Mesendoderm (in vitro differentiated cells): ENCODE data around the gene SPRYD4.

ENCODE experiments used
- DNase-seq: peaks from one replicate; pipeline ENCODE4 v3.0.0; 2013
- H2AK5ac ChIP-seq: 2 replicates; pipeline ENCODE4 v1.6.1; 2013; ENCODE audit warnings: low read length, inconsistent platforms
- H2BK120ac ChIP-seq: 2 replicates; pipeline ENCODE4 v1.6.1; 2013; ENCODE audit warnings: low read depth, mild to moderate bottlenecking, low read length, moderate library complexity, mixed read lengths
- H2BK15ac ChIP-seq: replicated peaks from 2 replicates; pipeline ENCODE4 v1.6.1; 2013; ENCODE audit warnings: low read depth, mild to moderate bottlenecking, moderate library complexity
- H2BK5ac ChIP-seq: 2 replicates; pipeline ENCODE4 v1.6.1; 2013; ENCODE audit warnings: low read length, inconsistent platforms
- H3K18ac ChIP-seq: 2 replicates; pipeline ENCODE4 v1.6.1; 2013; ENCODE audit warnings: mild to moderate bottlenecking, low read length, mixed read lengths
- H3K23ac ChIP-seq: one replicate; pipeline ENCODE4 v1.6.1; 2013; ENCODE audit warnings: low read length
- H3K27ac ChIP-seq: 2 replicates; pipeline ENCODE4 v1.5.1; 2013; ENCODE audit warnings: low read depth, mild to moderate bottlenecking, inconsistent platforms, low read length, moderate library complexity
- H3K27me3 ChIP-seq: 2 replicates; pipeline ENCODE4 v1.6.1; 2013; ENCODE audit warnings: low read length, control low read depth, mild to moderate bottlenecking, inconsistent platforms; ENCODE audit not compliant: insufficient read depth, poor library complexity
- H3K36me3 ChIP-seq: 2 replicates; pipeline ENCODE4 v1.6.1; 2013; ENCODE audit warnings: low read length, inconsistent platforms; ENCODE audit not compliant: control insufficient read depth, insufficient read depth
- H3K4ac ChIP-seq: one replicate; pipeline ENCODE4 v1.6.1; 2013; ENCODE audit warnings: low read depth, mild to moderate bottlenecking, low read length, moderate library complexity
- H3K4me1 ChIP-seq: 2 replicates; pipeline ENCODE4 v1.6.1; 2013; ENCODE audit warnings: low read depth, low read length, inconsistent platforms; ENCODE audit not compliant: control insufficient read depth
- H3K4me2 ChIP-seq: 2 replicates; pipeline ENCODE4 v1.6.1; 2013; ENCODE audit warnings: low read length
- H3K4me3 ChIP-seq: 2 replicates; pipeline ENCODE4 v1.5.1; 2013; ENCODE audit warnings: mild to moderate bottlenecking, low read length
- H3K56ac ChIP-seq: one replicate; pipeline ENCODE4 v1.6.1; 2013; ENCODE audit warnings: low read length
- H3K79me1 ChIP-seq: 2 replicates; pipeline ENCODE4 v1.6.1; 2013; ENCODE audit warnings: low read length, inconsistent platforms
- H3K79me2 ChIP-seq: 2 replicates; pipeline ENCODE4 v1.6.1; 2013; ENCODE audit warnings: mild to moderate bottlenecking, low read length; ENCODE audit not compliant: control insufficient read depth, insufficient read depth
- H3K9ac ChIP-seq: 2 replicates; pipeline ENCODE4 v1.6.1; 2013; ENCODE audit warnings: low read length, inconsistent platforms
- H4K5ac ChIP-seq: one replicate; pipeline ENCODE4 v1.6.1; 2013; ENCODE audit warnings: low read length
- H4K8ac ChIP-seq: one replicate; pipeline ENCODE4 v1.6.1; 2013; ENCODE audit warnings: low read depth, mild to moderate bottlenecking, control low read depth, low read length, moderate library complexity
- WGBS: extraction: QIAGEN DNeasy Blood & Tissue Kit; methylation state at CpG from one replicate; pipeline ENCODE4 v1.1.7; 2013; ENCODE audit warnings: low lambda C conversion rate, missing lambda C conversion rate; ENCODE audit not compliant: insufficient coverage; ENCODE audit errors: extremely low coverage; 5-methylcytosine and 5-hydroxymethylcytosine counted together

Gene SPRYD4

DNA sequence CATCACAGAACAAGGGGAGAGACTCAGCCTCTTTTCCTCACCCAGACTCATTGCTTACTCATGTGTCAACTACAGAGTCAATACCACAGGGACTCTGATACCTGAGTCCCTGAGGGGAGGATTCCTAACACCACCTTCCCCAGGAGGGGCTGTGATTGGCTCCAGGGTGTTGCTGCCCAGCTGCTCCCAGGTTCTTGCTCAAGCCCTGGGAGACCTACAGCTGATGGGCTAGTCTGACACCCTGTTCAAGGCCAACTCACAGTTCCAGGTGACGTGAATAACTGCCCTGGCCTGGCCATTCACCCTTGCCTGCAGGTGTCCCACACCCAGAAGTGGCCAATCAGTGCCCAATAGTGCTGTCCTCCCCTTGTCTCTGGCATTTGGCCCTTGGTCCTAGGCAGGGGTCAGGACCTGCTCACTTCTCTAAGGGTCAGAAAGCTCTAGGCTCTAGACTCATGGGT, 8.6 kb downstream of the SPRYD4 start:
- no peak overlapping the region for H4K5ac ChIP-seq
- WGBS: no CpG with 5 or more reads among the region's 1 CpG
- DNase-seq: peak; percentile 40

DNA sequence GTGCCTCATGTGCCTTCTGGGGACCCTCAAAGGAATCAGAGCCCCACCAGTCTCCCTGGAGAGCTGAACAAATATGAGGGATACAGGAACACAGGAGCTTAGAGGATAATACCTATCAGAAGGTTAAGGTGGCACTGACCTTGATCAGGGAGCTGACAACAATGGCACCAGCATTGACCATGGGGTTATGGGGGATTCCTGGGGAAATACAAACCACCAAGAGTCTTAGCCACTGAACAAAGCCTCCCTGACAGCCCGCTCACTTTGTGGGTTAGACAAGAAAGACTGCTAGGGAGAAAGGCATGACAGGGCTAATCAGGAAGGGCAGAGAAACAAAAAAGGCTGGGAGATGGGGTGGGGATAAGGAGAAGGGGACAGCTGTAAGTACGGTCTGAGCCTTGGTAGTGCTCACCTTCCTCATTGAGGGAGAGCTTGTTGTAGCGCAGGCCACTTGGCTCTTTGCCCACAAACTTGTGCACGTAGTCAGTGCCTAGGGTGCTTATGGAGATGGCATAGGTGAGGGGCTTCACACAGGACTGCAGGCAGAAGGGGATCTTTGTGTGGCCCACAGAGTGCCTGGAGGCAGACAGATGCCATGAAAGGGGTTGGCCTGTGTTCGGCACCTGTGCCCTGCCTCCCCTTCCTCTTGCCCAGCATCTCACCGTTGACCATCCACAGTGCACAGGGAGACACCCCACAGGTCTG, 9.3 kb downstream of the SPRYD4 start:
- Histone ChIP-seq H3K79me1 (no peaks in the 10 kb centered on the region), H2BK120ac (no peak overlapping the region), H2BK15ac (no peak overlapping the region), H4K5ac (no peak overlapping the region), H3K18ac (no peak overlapping the region), H3K27ac (no peak overlapping the region), H3K4me1 (no peaks in the 10 kb centered on the region), H2BK5ac (no peak overlapping the region), H3K56ac (no peak overlapping the region), H3K4ac (no peak overlapping the region), H3K79me2 (no peaks in the 10 kb centered on the region), H3K23ac (peak overlapping the region; percentile 66), H3K36me3 (no peaks in the 10 kb centered on the region), H2AK5ac (no peak overlapping the region), H3K27me3 (no peaks in the 10 kb centered on the region), H3K4me2 (no peak overlapping the region), H3K4me3 (no peak overlapping the region), H4K8ac (no peak overlapping the region), H3K9ac (no peak overlapping the region)
- no CpG with 5 or more reads among the region's 6 CpGs for WGBS
- DNase-seq: no peak

More for the DNA sequence above, 8.6 kb downstream of the SPRYD4 start:
- no peak overlapping the region for H3K18ac ChIP-seq
- no peak overlapping the region for H2BK5ac ChIP-seq
- H3K56ac ChIP-seq: no peak overlapping the region
- no peak overlapping the region for H3K23ac ChIP-seq
- no peaks in the 10 kb centered on the region for H3K36me3 ChIP-seq
- H3K27me3 ChIP-seq: no peaks in the 10 kb centered on the region
- H3K4me1 ChIP-seq: no peaks in the 10 kb centered on the region
- no peak overlapping the region for H3K4me3 ChIP-seq
- H3K79me1 ChIP-seq: no peaks in the 10 kb centered on the region
- no peak overlapping the region for H3K27ac ChIP-seq
- H3K79me2 ChIP-seq: no peaks in the 10 kb centered on the region
- H2BK15ac ChIP-seq: no peak overlapping the region
- H3K4me2 ChIP-seq: no peak overlapping the region
- H4K8ac ChIP-seq: no peak overlapping the region
- no peak overlapping the region for H3K9ac ChIP-seq
- H2AK5ac ChIP-seq: no peak overlapping the region
- H3K4ac ChIP-seq: no peak overlapping the region
- no peak overlapping the region for H2BK120ac ChIP-seq

- no peak overlapping the region for H3K18ac ChIP-seq
- no peaks in the 10 kb centered on the region for H3K4me1 ChIP-seq
- H3K9ac ChIP-seq: no peak overlapping the region
- no peak overlapping the region for H3K27ac ChIP-seq
- no peaks in the 10 kb centered on the region for H3K27me3 ChIP-seq
- H3K79me1 ChIP-seq: no peaks in the 10 kb centered on the region
- H2BK15ac ChIP-seq: no peak overlapping the region
- H3K79me2 ChIP-seq: no peaks in the 10 kb centered on the region
- H2BK120ac ChIP-seq: no peak overlapping the region
- H3K23ac ChIP-seq: no peak overlapping the region
- no peak overlapping the region for H3K56ac ChIP-seq
- whole genome bisulfite sequencing: no CpG with 5 or more reads among the region's 7 CpGs
- no peak for DNase-seq
- H3K36me3 ChIP-seq: no peaks in the 10 kb centered on the region
- H3K4me3 ChIP-seq: no peak overlapping the region
- H3K4ac ChIP-seq: no peak overlapping the region
- H2AK5ac ChIP-seq: no peak overlapping the region
- H3K4me2 ChIP-seq: no peak overlapping the region
- no peak overlapping the region for H4K8ac ChIP-seq
- no peak overlapping the region for H4K5ac ChIP-seq
- H2BK5ac ChIP-seq: no peak overlapping the region
Observed at GRCh38 chr12:56479625-56480024, 11.2 kb downstream of the SPRYD4 start.

GRCh38 chr12:56484566-56484965, 16.2 kb downstream of the SPRYD4 start:
- Histone ChIP-seq H3K56ac (no peak overlapping the region), H2BK15ac (no peak overlapping the region), H3K9ac (no peak overlapping the region), H4K8ac (no peak overlapping the region), H3K27ac (no peak overlapping the region), H3K36me3 (no peaks in the 10 kb centered on the region), H3K4me1 (no peaks in the 10 kb centered on the region), H3K79me2 (no peaks in the 10 kb centered on the region), H2BK5ac (no peak overlapping the region), H2AK5ac (no peak overlapping the region), H3K18ac (no peak overlapping the region), H3K4me2 (no peak overlapping the region), H3K79me1 (no peaks in the 10 kb centered on the region), H3K23ac (no peak overlapping the region), H3K4me3 (no peak overlapping the region), H4K5ac (no peak overlapping the region), H3K4ac (no peak overlapping the region), H3K27me3 (peaks cover 12% of the 10 kb centered on the region), H2BK120ac (no peak overlapping the region)
- no peak for DNase-seq
- no CpG with 5 or more reads among the region's 1 CpG for WGBS

DNA sequence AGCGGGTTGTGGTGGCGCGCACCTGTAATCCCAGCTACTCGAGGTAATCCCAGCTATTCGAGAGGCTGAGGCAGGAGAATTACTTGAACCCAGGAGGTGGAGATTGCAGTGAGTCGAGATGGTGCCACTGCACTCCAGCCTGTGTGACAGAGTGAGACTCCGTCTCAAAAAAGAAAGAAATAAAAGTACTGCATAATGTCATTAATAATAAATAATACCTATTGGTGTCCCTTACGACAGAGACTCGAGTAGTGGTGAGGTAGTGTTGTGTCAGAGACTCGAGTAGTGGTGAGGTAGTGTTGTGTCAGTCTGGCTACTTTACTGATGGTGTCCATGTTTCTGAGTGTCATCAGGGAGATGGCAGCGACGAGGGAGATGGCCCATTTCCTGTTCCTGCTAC, 18.3 kb downstream of the SPRYD4 start:
- Histone ChIP-seq H3K27me3 (peaks cover 15% of the 10 kb centered on the region), H3K23ac (no peak overlapping the region), H3K56ac (no peak overlapping the region), H3K36me3 (no peaks in the 10 kb centered on the region), H3K27ac (no peak overlapping the region), H4K8ac (no peak overlapping the region), H2BK15ac (no peak overlapping the region), H2AK5ac (no peak overlapping the region), H2BK5ac (no peak overlapping the region), H3K4me3 (no peak overlapping the region), H2BK120ac (no peak overlapping the region), H3K9ac (no peak overlapping the region), H3K4ac (no peak overlapping the region), H3K4me2 (no peak overlapping the region), H3K79me1 (no peaks in the 10 kb centered on the region), H3K79me2 (no peaks in the 10 kb centered on the region), H3K18ac (no peak overlapping the region), H4K5ac (no peak overlapping the region), H3K4me1 (no peaks in the 10 kb centered on the region)
- DNase-seq: no peak
- no CpG with 5 or more reads among the region's 12 CpGs for WGBS
